Trophoblast cell (in vitro differentiated cells and primary cell): ENCODE measurements around the gene KBTBD13.

Experiments
- DNase-seq, 2 donors: peaks; one replicate each; pipeline ENCODE4 v3.0.0-alpha.2; 2016
- H2AFZ ChIP-seq: 2 replicates; pipeline ENCODE4 v1.6.1; 2013; ENCODE audit warnings: low read length, moderate library complexity, mild to moderate bottlenecking; ENCODE audit not compliant: insufficient read depth, poor library complexity
- H2AK5ac ChIP-seq: 2 replicates; pipeline ENCODE4 v1.6.1; 2013; ENCODE audit warnings: mild to moderate bottlenecking, low read length
- H2BK120ac ChIP-seq: 2 replicates; pipeline ENCODE4 v1.6.1; 2013; ENCODE audit warnings: low read length, mild to moderate bottlenecking, moderate library complexity; ENCODE audit not compliant: insufficient read depth, poor library complexity
- H2BK12ac ChIP-seq: 2 replicates; pipeline ENCODE4 v1.6.1; 2013; ENCODE audit warnings: mild to moderate bottlenecking, low read length, moderate library complexity
- H2BK5ac ChIP-seq: 2 replicates; pipeline ENCODE4 v1.6.1; 2013; ENCODE audit warnings: low read length, low read depth, moderate library complexity, mild to moderate bottlenecking; ENCODE audit not compliant: poor library complexity
- H3K14ac ChIP-seq: 2 replicates; pipeline ENCODE4 v1.6.1; 2013; ENCODE audit warnings: mild to moderate bottlenecking, low read length
- H3K18ac ChIP-seq: 2 replicates; pipeline ENCODE4 v1.6.1; 2013; ENCODE audit warnings: mild to moderate bottlenecking, low read length
- H3K23ac ChIP-seq: 2 replicates; pipeline ENCODE4 v1.6.1; 2013; ENCODE audit warnings: low read length
- H3K27ac ChIP-seq: 2 replicates; pipeline ENCODE4 v1.5.1; 2013; ENCODE audit warnings: low read depth, mild to moderate bottlenecking, inconsistent platforms, low read length, moderate library complexity
- H3K27me3 ChIP-seq: 2 replicates; pipeline ENCODE4 v1.6.1; 2013; ENCODE audit warnings: inconsistent platforms, mild to moderate bottlenecking, low read length, moderate library complexity; ENCODE audit not compliant: insufficient read depth
- H3K36me3 ChIP-seq, 2 experiments: 1 replicate in 1 of 2; 2 replicates in 1 of 2; pipeline ENCODE4 v1.6.1; 2013; ENCODE audit warnings: low read length in 2 of 2, mild to moderate bottlenecking in 2 of 2, moderate library complexity in 1 of 2; ENCODE audit not compliant: insufficient read depth in 2 of 2, control insufficient read depth in 1 of 2
- H3K4ac ChIP-seq: 2 replicates; pipeline ENCODE4 v1.6.1; 2013; ENCODE audit warnings: low read depth, mild to moderate bottlenecking, low read length, moderate library complexity
- H3K4me1 ChIP-seq, 2 experiments: 1 replicate in 1 of 2; 2 replicates in 1 of 2; pipeline ENCODE4 v1.6.1; 2013; ENCODE audit warnings: low read length in 2 of 2, mild to moderate bottlenecking in 2 of 2, moderate library complexity in 1 of 2; ENCODE audit not compliant: insufficient read depth in 2 of 2, control insufficient read depth in 1 of 2
- H3K4me2 ChIP-seq: 2 replicates; pipeline ENCODE4 v1.6.1; 2013; ENCODE audit warnings: inconsistent platforms, mild to moderate bottlenecking, low read length, moderate library complexity
- H3K4me3 ChIP-seq: 2 replicates; pipeline ENCODE4 v1.5.1; 2013; ENCODE audit warnings: mild to moderate bottlenecking, low read depth, low read length, inconsistent platforms
- H3K79me1 ChIP-seq: one replicate; pipeline ENCODE4 v1.6.1; 2013; ENCODE audit warnings: low read length
- H3K79me2 ChIP-seq: 2 replicates; pipeline ENCODE4 v1.6.1; 2013; ENCODE audit warnings: low read length, mild to moderate bottlenecking; ENCODE audit not compliant: control insufficient read depth, insufficient read depth, poor library complexity
- H3K9ac ChIP-seq: 2 replicates; pipeline ENCODE4 v1.6.1; 2013; ENCODE audit warnings: mild to moderate bottlenecking, low read length
- H3K9me3 ChIP-seq: 2 replicates; pipeline ENCODE4 v1.6.1; 2013; ENCODE audit warnings: low read depth, mild to moderate bottlenecking, control low read depth, inconsistent platforms, low read length; ENCODE audit not compliant: insufficient read depth
- H4K12ac ChIP-seq: 2 replicates; pipeline ENCODE4 v1.6.1; 2013; ENCODE audit warnings: low read depth, mild to moderate bottlenecking, low read length, moderate library complexity
- H4K8ac ChIP-seq: 2 replicates; pipeline ENCODE4 v1.6.1; 2013; ENCODE audit warnings: low read depth, mild to moderate bottlenecking, low read length, moderate library complexity
- H4K91ac ChIP-seq: one replicate; pipeline ENCODE4 v1.6.1; 2013; ENCODE audit warnings: low read depth, mild to moderate bottlenecking, low read length, moderate library complexity
- WGBS: extraction: QIAGEN DNeasy Blood & Tissue Kit; methylation state at CpG from one replicate; pipeline ENCODE4 v1.1.7; 2013; ENCODE audit warnings: missing lambda C conversion rate; ENCODE audit not compliant: insufficient read length, insufficient coverage; ENCODE audit errors: extremely low coverage; 5-methylcytosine and 5-hydroxymethylcytosine counted together

The KBTBD13 gene

GRCh38 chr15:65062726-65063125 is 13.8 kb upstream of the KBTBD13 start:
- Histone ChIP-seq H4K12ac (no peak overlapping the region), H2AK5ac (no peak overlapping the region), H3K23ac (no peak overlapping the region), H3K4me1 (peaks cover 21 to 32% of the 10 kb centered on the region in 2 experiments), H3K9me3 (peaks cover 2% of the 10 kb centered on the region), H4K91ac (no peak overlapping the region), H4K8ac (no peak overlapping the region), H3K27ac (no peak overlapping the region), H3K4me3 (no peak overlapping the region), H3K79me2 (no peaks in the 10 kb centered on the region), H3K4ac (no peak overlapping the region), H2BK120ac (no peak overlapping the region), H2AFZ (no peak overlapping the region), H3K27me3 (peaks cover 3% of the 10 kb centered on the region), H3K9ac (no peak overlapping the region), H3K14ac (no peak overlapping the region), H3K79me1 (peaks cover 3% of the 10 kb centered on the region), H3K4me2 (no peak overlapping the region), H3K18ac (no peak overlapping the region), H2BK12ac (no peak overlapping the region), H3K36me3 (no peaks in the 10 kb centered on the region), H2BK5ac (no peak overlapping the region)
- DNase-seq: no peak
- no CpG with 5 or more reads among the region's 5 CpGs for WGBS

DNA sequence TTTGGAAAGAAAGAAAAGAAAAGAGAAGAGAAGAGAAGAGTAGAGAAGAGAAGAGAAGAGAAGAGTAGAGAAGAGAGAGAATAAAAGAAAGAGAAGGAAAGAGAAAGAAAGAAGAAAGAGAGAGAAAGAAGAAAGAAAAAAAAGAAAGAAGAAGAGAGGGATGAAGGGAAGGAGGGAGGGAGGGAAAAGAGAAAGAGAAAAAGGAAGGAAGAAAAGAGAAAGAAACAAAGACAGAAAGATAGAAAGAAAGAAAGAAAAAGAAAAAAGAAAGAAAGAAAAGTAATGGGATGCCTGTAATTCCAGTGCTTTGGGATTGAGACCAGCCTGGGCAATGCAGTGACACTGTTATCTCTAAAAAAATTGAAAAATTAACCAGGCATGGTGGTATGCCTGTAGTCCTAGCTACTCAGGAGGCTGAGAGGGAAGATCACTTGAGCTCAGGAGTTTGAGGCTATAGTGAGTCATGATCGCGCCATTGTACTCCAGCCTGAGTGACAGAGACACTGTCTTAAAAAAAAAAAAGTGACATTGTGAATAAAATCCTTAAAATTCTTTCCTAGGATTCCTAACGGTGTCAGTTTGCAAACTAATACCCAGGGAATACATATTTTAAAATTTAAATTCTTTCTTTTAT is 10.4 kb upstream of the KBTBD13 start:
- Histone ChIP-seq H3K27ac (no peak overlapping the region), H3K79me2 (no peaks in the 10 kb centered on the region), H2BK12ac (no peak overlapping the region), H3K23ac (no peak overlapping the region), H3K4me2 (no peak overlapping the region), H2AFZ (no peak overlapping the region), H3K4ac (no peak overlapping the region), H3K27me3 (peaks cover 9% of the 10 kb centered on the region), H3K36me3 (no peaks in the 10 kb centered on the region), H2AK5ac (no peak overlapping the region), H3K79me1 (peaks cover 3% of the 10 kb centered on the region), H4K8ac (no peak overlapping the region), H3K9ac (no peak overlapping the region), H4K91ac (no peak overlapping the region), H2BK5ac (no peak overlapping the region), H3K18ac (no peak overlapping the region), H4K12ac (no peak overlapping the region), H3K4me3 (no peak overlapping the region), H2BK120ac (no peak overlapping the region), H3K9me3 (no peaks in the 10 kb centered on the region), H3K14ac (no peak overlapping the region), H3K4me1 (peaks cover 20 to 32% of the 10 kb centered on the region in 2 experiments)
- DNase-seq: peak; percentile 21 to 57
- WGBS: no CpG with 5 or more reads among the region's 3 CpGs

DNA sequence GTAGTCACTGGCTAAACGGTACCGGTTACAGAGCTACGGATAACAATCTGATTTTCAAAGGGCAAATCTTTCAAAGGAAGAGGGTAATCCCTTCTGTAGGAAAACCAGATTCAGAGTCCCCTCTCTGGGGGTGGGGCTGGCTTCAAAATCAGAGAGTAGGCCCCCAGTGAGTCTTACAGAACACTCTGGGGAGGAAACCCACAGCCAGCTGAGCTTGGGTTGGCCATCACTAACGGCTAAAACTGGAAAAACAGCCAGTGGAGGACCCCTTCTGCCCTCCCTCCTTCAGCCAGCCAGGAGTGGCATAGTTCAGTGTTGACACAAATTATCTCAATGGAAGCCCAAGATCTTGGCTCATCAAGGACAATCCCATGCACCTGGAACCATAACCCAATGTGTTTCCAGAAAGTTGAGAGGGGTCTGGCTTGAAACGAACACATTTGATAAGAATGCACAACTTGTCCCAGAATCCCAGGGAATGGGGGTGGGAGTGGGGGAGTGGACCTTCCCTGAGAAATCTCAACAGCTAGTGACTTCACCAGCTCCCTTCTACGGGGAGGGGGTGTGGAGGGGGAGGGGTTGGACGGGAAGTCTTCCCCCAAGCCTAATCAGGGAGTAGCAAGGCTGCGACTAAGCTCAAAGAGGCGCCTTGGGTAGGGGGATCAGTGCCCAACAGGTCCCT is 9.8 kb upstream of the KBTBD13 start:
- H3K18ac ChIP-seq: no peak overlapping the region
- peak overlapping the region; percentile 72 for H3K4me2 ChIP-seq
- H3K36me3 ChIP-seq: no peaks in the 10 kb centered on the region
- H3K79me2 ChIP-seq: no peaks in the 10 kb centered on the region
- H2BK5ac ChIP-seq: peak overlapping the region; percentile 23
- peaks cover 24 to 37% of the 10 kb centered on the region in 2 experiments for H3K4me1 ChIP-seq
- no peak overlapping the region for H4K8ac ChIP-seq
- H2AFZ ChIP-seq: no peak overlapping the region
- no peak overlapping the region for H3K27ac ChIP-seq
- no CpG with 5 or more reads among the region's 9 CpGs for WGBS
- H3K14ac ChIP-seq: peak overlapping the region; percentile 33
- no peak overlapping the region for H2BK12ac ChIP-seq
- no peak overlapping the region for H2AK5ac ChIP-seq
- H3K79me1 ChIP-seq: peaks cover 3% of the 10 kb centered on the region
- no peak overlapping the region for H4K91ac ChIP-seq
- no peak for DNase-seq
- no peak overlapping the region for H3K4me3 ChIP-seq
- no peak overlapping the region for H3K4ac ChIP-seq
- H3K9ac ChIP-seq: no peak overlapping the region
- H3K23ac ChIP-seq: no peak overlapping the region
- no peaks in the 10 kb centered on the region for H3K9me3 ChIP-seq
- H3K27me3 ChIP-seq: peaks cover 9% of the 10 kb centered on the region
- H2BK120ac ChIP-seq: peak overlapping the region; percentile 21
- H4K12ac ChIP-seq: no peak overlapping the region

DNA sequence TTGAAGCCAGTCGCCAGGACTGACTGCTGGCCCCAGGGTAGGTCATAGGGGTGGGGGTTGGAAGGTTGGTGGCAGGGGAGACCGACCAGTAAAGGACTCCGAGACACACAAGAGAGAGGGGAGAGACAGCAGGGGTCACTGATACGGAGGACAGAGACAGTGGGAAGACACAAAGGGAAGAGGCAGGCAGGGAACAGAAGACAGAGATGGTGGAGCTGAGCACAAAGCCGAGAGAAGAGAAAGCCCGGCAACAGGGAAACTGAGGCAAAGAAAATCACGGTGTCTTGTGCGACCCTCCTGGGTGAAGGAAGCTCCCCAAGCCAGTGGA is 9.3 kb upstream of the KBTBD13 start:
- Histone ChIP-seq H2BK5ac (no peak overlapping the region), H2AFZ (no peak overlapping the region), H2AK5ac (no peak overlapping the region), H3K27ac (no peak overlapping the region), H4K12ac (no peak overlapping the region), H3K23ac (no peak overlapping the region), H3K9ac (no peak overlapping the region), H3K4ac (no peak overlapping the region), H3K79me1 (peaks cover 3% of the 10 kb centered on the region), H3K4me1 (peaks cover 24 to 38% of the 10 kb centered on the region in 2 experiments), H3K36me3 (no peaks in the 10 kb centered on the region), H3K79me2 (no peaks in the 10 kb centered on the region), H2BK12ac (no peak overlapping the region), H3K4me3 (peak overlapping the region; percentile 68), H3K4me2 (peak overlapping the region; percentile 72), H3K14ac (peak overlapping the region; percentile 33), H4K91ac (peak overlapping the region; percentile 69), H3K18ac (no peak overlapping the region), H3K9me3 (no peaks in the 10 kb centered on the region), H4K8ac (no peak overlapping the region), H2BK120ac (no peak overlapping the region), H3K27me3 (peaks cover 9% of the 10 kb centered on the region)
- no CpG with 5 or more reads among the region's 8 CpGs for WGBS
- no peak for DNase-seq
